Body of pancreas (tissue), 4 donors: Measurements from ENCODE around the gene ANKS3. TPM values are rescaled to one million over a fixed set of nuclear protein-coding genes. Genes with fewer than 3 reads are reported as not detected.

Experiments used
- ATAC-seq: fragments of 150-250 bp; one replicate; pipeline ENCODE4 v1.9.1; 2016
- DNase-seq, 4 donors: peaks; one replicate each; pipeline ENCODE4 v3.0.0-alpha.2; 2019
- H3K27ac ChIP-seq, 4 donors: fragments of 200-600 bp; sonication (generic); 1 replicate in 3 of 4; 2 replicates in 1 of 4; pipeline versions ENCODE4 v1.5.1 to v1.6.1; 2016 to 2019; ENCODE audit warnings: mild to moderate bottlenecking in 1 of 4, mixed read lengths in 1 of 4, moderate library complexity in 1 of 4
- H3K27me3 ChIP-seq, 2 donors: fragments of 200-600 bp; sonication (generic); one replicate each; pipeline ENCODE4 v1.6.0; 2016; ENCODE audit warnings: mild to moderate bottlenecking in 1 of 2
- H3K36me3 ChIP-seq, 2 donors: fragments of 200-600 bp; sonication (generic); replicated peaks in 1 of 2; 2 replicates each; pipeline ENCODE4 v1.5.1; 2016; ENCODE audit warnings: low read depth in 2 of 2; ENCODE audit not compliant: insufficient read depth in 1 of 2
- H3K4me1 ChIP-seq: fragments of 200-600 bp; sonication (generic); one replicate; pipeline ENCODE4 v1.6.0; 2016
- H3K4me3 ChIP-seq, 2 donors: fragments of 200-600 bp; sonication (generic); 1 replicate in 1 of 2; 2 replicates in 1 of 2; pipeline ENCODE4 v1.5.1; 2016 to 2019
- H3K9me3 ChIP-seq, 3 donors: fragments of 200-600 bp; sonication (generic); 1 replicate in 2 of 3; 2 replicates in 1 of 3; pipeline ENCODE4 v1.5.1; 2016
- POLR2A ChIP-seq, 3 donors: fragments of 450-650 bp; IDR thresholded peaks; one replicate each; pipeline ENCODE4 v1.6.1; 2016; ENCODE audit warnings: antibody characterized with exemption in 3 of 3, mild to moderate bottlenecking in 2 of 3
- WGBS, 2 donors: methylation state at CpG; one replicate each; pipeline ENCODE4 v1.1.5; 2017; 5-methylcytosine and 5-hydroxymethylcytosine counted together
- intact Hi-C: fragments of 100-400 bp; cut with DNase I; formaldehyde crosslinking; loops from one replicate; pipeline ENCODE4 v1.15.1; 2023
- total RNA-seq, 2 donors: library from RNA; depleted of rRNA; stranded (reverse); fragments of >200 nt; gene quantifications; one replicate each; pipeline ENCODE4 v1.1.0, GENCODE V29; 2016
- TF ChIP-seq, protein P1 (sequence below), 7 experiments: fragments of 450-650 bp in 4 of 7; fragments of 200-600 bp in 3 of 7; sonication (generic) in 3 of 7; IDR thresholded peaks; one replicate each; pipeline ENCODE4 v1.5.1; 2016 to 2019; ENCODE audit warnings: antibody characterized with exemption in 7 of 7

Gene ANKS3
- total RNA-seq, 2 donors from 2014 or later, result 16.6 to 64.9 TPM

DNA sequence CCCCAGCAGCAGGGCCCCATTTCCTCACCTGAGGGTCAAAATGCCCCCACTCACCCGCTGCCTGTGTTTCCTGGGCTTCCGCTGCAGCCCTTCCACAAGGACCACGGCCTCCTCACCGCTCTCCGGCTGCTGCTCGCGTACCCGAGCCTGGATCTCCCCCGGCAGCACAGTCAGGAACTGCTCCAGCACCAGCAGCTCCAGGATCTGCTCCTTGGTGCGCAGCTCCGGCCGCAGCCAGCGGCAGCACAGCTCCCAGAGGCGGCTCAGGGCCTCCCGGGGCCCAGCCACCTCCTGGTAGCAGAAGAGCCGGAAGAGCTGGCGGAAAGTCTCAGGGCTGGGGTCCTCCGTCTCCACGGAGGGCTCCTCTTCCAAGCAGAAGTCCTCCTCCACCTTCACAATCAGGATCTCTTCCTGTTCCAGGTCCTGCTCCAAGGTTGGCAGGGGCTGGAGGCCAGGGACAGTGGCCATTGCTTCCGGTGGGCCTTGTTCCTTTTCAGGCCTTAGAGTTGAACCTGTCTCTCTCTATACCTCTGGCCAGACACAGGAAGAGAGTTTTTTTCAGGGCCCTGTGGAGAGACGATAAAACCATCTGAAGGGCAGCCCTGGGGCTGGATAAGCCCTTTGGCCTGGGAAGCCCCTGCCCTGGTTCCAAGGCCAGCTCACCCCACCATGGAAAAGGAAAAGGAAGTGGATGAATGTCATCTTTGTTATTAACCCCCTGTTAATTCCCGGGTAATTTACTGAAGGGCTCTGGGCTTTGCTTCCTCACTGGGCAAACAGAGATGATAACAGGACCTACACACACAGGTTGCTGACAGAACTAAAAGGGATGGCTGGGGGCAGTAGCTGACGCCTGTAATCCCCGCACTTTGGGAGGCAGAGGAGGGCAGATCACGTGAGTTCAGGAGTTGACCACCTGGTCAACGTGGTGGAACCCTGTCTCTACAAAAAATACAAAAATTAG is 31.7 kb upstream of the ANKS3 start:
- ATAC-seq, result no peak
- 64 to 76% methylated on average over 9 to 24 of the region's 26 CpGs for WGBS, 2 donors

DNA sequence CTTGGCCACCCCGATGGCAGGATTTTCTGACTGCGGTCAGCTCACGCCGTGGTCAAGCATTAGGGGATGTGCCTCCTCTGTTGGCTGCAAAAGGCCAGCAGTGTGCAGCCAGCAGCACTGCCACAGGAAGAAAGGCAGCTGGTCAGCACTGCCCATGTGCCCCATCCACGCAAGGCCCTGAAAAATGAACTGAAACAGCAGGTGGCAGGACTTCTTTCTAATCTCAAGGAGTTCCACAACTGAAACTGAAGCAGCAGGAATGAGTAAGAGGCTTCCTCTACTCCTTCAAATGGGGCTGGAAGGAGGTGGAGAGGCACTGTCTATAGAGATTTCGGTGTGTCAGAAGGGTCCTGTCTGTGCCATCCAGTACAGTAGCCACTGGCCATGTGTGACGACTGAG is 29.7 kb upstream of the ANKS3 start:
- 85 to 88% methylated on average over 7 of the region's 7 CpGs for WGBS, 2 donors
- Histone ChIP-seq H3K27ac (no peak overlapping the region), H3K4me1 (peaks cover 23% of the 10 kb centered on the region), H3K36me3 (peaks cover 0 to 26% of the 10 kb centered on the region in 2 donors), H3K4me3 (no peak overlapping the region), H3K9me3 (no peaks in the 10 kb centered on the region), H3K27me3 (no peaks in the 10 kb centered on the region)
- DNase-seq (no peak), ATAC-seq (no peak)
- TF ChIP-seq, protein P1, sequence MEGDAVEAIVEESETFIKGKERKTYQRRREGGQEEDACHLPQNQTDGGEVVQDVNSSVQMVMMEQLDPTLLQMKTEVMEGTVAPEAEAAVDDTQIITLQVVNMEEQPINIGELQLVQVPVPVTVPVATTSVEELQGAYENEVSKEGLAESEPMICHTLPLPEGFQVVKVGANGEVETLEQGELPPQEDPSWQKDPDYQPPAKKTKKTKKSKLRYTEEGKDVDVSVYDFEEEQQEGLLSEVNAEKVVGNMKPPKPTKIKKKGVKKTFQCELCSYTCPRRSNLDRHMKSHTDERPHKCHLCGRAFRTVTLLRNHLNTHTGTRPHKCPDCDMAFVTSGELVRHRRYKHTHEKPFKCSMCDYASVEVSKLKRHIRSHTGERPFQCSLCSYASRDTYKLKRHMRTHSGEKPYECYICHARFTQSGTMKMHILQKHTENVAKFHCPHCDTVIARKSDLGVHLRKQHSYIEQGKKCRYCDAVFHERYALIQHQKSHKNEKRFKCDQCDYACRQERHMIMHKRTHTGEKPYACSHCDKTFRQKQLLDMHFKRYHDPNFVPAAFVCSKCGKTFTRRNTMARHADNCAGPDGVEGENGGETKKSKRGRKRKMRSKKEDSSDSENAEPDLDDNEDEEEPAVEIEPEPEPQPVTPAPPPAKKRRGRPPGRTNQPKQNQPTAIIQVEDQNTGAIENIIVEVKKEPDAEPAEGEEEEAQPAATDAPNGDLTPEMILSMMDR (IDR thresholded peaks at IDR 0.05), result no peak
- no peak for TF ChIP-seq POLR2A (IDR thresholded peaks at IDR 0.05)
- intact Hi-C loops, result no loop called here

More for the DNA sequence above, 31.7 kb upstream of the ANKS3 start:
- Histone ChIP-seq H3K36me3 (peaks cover 0 to 13% of the 10 kb centered on the region in 2 donors), H3K27me3 (no peaks in the 10 kb centered on the region), H3K27ac (peak overlapping the region in 2 of 4 donors; percentile 86 to 87), H3K4me1 (peaks cover 27% of the 10 kb centered on the region), H3K9me3 (no peaks in the 10 kb centered on the region), H3K4me3 (peak overlapping the region in 1 of 2 donors; percentile 96)
- DNase-seq, result no peak
- intact Hi-C loops, result no loop called here
- TF ChIP-seq, protein P1 (IDR thresholded peaks at IDR 0.05), result no peak
- no peak for TF ChIP-seq POLR2A (IDR thresholded peaks at IDR 0.05)

DNA sequence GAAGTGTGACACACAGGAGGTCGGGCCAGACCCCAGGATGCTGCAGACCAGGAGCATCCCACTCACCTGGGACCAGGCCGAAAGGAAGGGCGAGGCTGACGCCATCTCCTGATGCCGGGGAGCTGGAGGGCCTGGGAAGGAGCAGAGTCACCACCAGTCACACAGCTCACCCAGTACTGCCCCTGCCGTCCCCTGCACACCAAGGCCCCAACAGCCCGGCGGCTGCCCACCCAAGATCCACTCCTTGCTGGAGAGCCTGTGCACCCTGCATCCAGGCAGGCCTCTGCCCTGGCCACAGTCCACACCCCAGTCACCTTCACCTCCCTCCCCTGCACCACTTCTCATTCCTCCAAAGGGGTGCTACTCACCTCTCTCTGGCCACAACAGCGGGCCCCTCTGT is 28.1 kb upstream of the ANKS3 start:
- Histone ChIP-seq H3K9me3 (no peaks in the 10 kb centered on the region), H3K27ac (no peak overlapping the region), H3K4me3 (no peak overlapping the region), H3K36me3 (peaks cover 4 to 31% of the 10 kb centered on the region in 2 donors), H3K27me3 (no peaks in the 10 kb centered on the region), H3K4me1 (peaks cover 14% of the 10 kb centered on the region)
- intact Hi-C loops, result no loop called here
- 89 to 94% methylated on average over 8 to 9 of the region's 9 CpGs for WGBS, 2 donors
- no peak for DNase-seq
- no peak for ATAC-seq
- TF ChIP-seq, protein P1 (IDR thresholded peaks at IDR 0.05), result no peak

DNA sequence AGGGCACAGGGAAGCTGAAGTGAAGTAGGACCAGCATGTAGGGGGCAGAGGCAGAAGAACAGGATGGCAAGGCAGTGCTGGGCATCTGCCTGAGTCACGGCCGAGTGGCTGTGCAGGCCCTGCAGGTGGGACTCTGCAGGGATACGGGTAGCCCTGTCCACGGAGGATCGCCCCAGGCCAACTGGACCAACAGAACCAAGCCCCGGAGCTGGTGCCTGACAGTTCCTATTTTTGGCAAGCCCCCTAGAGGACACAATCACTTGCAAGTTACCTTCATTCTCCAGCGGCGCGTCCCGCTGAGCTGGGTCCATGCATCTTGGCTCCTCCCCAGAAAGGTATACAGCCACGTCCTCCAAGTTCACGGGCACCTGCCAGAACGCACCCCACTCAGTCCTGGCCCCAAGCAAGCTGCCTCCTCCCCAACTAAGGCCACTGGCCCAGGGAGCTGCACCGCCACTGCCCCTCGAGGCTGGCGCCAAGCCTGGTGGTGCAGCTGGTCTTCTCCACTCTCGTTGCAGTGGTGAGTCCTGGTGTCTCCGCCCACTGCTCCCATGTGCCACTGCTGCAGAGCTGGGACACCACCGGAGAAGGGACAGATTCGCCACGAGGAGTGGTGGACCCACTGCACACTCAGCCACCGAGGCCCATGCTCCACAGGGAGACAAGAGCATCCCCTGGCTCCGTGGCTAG is 26.3 kb upstream of the ANKS3 start:
- Histone ChIP-seq H3K27ac (no peak overlapping the region), H3K27me3 (no peaks in the 10 kb centered on the region), H3K4me1 (peaks cover 3% of the 10 kb centered on the region), H3K9me3 (no peaks in the 10 kb centered on the region), H3K4me3 (no peak overlapping the region), H3K36me3 (peaks cover 4 to 35% of the 10 kb centered on the region in 2 donors)
- 89 to 95% methylated on average over 11 to 23 of the region's 23 CpGs for WGBS, 2 donors
- intact Hi-C loops, result no loop called here
- TF ChIP-seq, protein P1 (IDR thresholded peaks at IDR 0.05), result no peak
- TF ChIP-seq POLR2A (IDR thresholded peaks at IDR 0.05), result no peak
- DNase-seq, result no peak
- ATAC-seq, result no peak
